HG03108 (cell line): ENCODE results near the gene GPR3.
"Not testable (repeated sequence)": the region's sequence is repeated elsewhere in the genome, so short reads cannot be mapped to it uniquely, and the experiment has no call there.

Experiments used
- ATAC-seq: cut with Tn5 transposase; IDR thresholded peaks from one replicate; pipeline ENCODE4 v1.9.1; 2021; ENCODE audit warnings: moderate library complexity; ENCODE audit not compliant: unreplicated experiment

GPR3 gene

DNA sequence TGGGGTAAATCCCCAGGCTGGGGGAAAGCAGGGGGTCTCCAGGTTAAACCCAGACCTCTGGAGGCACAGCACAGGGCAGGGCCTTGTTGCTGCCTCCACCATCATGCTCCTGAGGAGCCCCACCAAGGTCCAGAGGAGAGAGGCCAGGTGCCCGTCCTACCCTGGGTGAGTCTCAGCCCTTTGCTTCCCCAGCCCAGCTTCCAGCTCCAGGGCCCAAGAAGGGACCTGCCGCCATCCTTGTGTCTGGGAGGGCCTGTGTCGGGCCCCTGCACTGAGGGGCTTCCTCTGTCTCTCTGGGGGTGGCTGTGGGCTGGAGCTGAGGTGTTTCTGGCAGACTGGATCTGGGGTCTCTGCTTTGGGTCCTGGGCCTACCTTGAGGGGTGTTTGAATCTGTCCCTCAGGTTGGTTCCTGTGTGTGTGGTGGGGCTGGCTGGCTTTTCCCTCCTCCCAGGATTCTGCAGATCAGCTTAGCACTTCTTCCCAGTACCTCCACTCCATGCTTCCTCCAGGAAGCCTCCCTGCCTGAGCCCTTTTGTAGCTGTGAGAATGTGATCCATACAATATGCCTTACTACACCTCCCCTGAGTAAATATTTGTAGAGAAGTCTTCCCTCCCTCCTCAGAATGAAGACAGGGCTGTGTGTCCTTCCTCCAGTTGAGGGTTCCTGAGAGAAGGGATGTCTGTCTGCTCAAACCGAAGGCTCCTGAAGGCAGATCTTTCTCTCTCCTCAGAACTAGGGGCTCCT lies 6.2 kb downstream of the GPR3 start:
- ATAC-seq: no peak

DNA sequence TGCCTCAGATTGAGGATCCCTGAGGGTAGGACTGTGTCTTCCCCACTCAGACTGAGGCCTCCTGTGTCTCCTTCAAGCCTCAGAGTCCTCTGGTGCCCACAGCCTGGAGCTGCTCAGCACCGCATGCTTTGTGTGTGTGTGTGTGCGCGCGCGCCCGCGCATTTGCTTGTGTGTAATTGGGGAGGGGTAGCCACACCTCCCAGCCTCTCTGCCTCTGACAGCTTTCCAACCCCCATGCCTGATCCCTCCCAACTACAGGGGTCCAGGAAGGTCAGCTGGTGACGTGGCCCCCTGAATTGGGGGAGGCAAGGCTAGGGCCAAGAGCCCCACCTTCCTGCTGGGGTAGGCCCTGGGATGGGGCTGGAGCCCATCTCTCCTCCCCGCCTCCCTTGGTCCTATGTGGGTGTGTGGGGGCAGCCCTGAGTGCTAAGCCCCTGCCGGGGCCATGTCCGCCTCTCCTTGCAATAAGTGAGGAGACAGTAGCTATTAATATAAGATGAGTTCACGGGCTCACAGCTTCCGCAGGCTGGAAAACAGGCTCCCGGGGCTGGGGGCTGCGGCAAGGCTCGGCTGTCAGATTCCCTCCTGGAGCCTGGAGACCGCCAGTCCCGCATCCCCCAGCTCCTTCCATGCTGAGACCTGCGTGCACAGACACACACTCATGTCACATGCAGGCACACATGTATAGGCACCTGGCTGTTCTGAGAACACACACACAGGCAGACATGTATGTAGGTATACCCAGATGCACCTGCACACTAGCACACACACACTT lies 7.0 kb downstream of the GPR3 start:
- no peak for ATAC-seq

DNA sequence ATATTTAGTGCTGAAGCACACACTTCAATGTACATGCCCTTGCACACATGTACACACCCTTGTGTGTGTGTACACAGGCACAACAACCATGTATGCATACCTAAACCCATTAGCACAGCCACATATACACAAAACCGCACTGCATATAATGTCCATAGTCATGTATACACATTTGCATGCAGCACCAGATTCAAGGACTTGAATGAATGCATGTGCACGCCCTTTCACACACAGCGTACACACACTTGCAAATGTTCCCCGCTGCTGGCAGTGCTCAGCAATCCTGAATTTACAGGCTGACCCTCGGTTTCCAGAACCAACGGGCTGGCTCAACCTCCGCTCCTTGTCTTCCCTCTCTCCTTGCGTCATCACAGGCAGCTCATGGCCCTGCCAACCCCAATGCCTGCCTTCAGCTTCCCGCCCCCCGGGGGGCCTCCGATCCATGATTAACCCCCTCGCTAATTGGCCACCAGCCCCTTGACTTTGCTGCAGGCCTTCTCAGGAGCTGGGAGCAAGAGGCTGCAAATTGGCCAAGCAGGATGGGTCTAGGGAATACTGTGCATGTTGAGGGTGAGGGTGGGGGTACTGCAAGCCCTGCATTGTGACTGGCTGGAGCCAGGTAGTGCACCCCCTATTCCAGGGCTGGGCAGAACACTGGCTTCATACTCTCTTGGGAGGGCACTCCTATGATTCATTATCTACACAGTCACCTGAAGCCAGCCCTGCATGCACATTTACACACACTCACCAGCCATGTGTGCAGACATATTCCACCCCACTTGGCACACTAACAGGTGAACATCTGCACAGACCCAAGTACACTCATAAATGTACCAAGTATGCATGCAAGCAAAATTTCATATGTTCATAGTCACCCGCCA lies 7.9 kb downstream of the GPR3 start:
- no peak for ATAC-seq

DNA sequence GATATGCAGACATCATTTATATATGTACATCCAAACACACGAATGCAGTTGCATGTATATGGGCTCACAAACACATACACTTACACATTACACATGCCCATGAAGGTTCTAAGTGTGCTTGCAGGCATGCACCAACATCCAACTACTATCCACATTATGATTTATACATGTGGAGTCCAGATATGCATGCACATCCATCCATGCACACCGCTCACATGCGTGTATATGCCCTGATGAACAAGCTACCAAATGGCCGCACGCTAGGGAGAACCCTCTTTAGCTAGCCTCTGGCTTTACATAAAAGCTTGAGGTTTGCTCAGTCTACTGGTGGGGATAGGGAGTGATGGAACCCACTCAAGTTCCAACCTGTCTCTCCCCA lies 8.5 kb downstream of the GPR3 start:
- no peak for ATAC-seq

DNA sequence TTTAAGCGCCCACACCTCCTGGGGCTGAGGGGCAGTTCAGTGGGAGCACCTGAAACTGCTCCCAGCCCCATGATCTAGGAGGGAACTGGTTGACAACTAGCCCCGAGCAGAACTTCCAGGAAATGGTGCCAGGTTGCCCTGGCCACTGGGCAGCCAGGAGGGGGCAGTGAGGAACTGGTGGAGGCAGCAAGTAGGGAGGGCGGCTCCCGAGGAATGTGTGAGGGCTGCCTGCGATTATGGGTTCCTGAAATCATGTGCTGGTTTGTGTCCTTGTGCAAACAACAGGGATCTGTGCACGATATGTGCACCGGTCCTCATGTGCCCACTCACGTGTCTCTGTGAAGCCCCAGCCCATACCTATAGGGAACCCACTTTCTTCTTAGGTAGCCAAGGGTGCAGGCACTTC lies 9.9 kb downstream of the GPR3 start:
- no peak for ATAC-seq

DNA sequence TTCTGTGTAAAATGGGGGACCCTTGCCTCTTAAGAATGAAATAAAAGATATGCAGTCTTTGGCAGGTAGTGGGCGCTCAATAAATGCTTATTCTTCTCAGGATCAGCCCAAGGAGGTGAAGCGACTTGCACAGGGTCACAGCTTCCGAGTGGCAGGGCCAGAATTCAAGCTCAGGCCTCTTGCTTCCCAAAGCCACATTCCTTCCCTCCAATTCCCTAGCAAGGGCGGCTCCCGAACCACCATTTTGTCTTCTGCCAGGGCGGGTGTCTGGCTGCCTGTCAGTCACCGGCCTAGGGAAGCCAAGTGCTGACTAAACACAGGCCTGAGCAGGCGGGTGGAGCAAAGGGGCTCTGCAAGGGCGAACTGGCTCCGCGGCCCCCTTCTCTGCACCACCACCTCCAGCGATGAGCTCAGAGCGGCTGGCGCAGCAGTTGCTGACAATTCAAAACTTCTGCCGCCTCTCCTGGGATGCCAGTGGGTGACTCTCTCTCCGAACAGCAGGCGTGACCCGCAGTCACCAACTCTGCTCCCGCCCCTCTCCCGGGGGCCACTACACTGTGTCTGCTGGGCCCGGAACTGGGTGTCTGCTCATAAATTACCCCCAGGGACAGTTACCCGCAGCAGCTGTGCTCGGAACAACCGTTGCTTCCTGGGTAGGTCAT lies 10.8 kb downstream of the GPR3 start:
- peak; percentile 54 for ATAC-seq

DNA sequence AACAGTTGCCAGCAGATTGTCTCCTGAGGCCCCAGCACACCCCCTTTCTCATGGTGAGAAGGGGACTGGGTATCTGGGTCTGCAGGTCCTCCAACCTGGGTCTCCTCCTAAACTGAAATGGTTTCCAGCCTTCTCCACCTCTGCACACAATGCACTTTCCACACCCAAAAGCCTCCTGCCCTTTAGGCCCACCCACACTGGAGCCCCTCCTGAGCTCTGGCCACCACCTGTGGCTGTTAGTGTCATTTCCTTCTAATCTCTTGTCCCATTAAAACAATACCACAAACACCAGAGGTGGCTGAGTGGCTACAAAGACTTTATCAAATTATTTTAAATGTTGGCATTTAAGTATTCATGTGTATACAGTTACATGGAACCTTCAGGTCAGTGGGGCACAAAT lies 11.5 kb downstream of the GPR3 start:
- ATAC-seq: no peak

DNA sequence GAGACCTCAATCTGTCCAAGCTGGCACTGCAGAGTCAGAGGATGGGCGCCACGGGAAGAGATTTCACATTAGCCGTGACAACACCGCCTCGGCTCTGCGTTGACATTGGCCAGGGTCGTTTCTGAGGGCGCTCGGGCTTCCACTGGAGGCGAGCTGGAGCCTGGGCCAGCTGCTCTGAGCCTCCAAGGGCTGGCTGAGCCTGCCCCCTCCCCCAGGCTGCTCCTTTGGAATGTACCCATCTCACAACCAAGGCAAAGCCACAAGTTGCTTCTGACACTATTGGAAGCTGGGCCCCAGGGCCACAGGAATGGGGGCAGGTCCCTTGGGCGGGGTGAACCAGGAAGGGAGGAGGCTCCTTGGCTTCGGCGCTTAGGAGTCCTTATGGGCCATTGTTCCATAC lies 12.7 kb downstream of the GPR3 start:
- no peak for ATAC-seq

DNA sequence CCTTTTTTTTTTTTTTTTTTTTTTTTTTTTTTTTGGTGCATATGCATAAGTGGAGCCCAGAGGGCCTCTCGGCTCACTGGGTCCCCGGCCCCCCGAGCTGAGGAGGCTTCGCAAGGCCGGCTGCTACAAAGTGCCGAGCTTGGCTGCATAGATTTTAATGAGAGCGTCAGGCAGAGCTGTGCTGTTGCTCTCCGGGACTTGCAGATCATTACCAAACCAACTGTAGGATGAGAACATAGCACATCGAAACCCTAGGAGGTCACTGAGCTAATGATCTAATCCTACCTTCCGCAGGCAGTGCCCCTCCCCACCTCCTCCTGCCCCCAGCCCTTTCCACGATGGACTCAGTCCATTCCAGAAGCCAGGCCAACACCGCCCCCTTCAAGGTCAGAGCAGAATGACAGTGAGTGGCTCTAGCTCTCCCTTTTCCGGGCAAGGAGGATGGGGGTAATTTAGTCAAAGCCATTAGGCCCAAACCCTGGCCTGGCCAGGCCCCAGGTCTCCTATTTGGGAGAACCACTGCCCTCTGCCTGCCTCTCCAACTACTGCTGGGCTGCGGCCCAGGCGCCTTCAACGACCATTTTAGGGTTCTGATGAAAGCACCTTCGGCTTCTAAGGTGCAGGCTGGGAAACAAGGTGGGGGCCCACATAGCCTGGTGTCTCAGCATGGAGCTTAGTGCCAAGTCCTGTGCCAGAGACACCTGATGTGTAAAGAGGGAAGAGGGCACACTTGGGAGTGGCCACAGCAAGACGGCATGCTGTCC lies 13.4 kb downstream of the GPR3 start:
- not testable (repeated sequence) for ATAC-seq

DNA sequence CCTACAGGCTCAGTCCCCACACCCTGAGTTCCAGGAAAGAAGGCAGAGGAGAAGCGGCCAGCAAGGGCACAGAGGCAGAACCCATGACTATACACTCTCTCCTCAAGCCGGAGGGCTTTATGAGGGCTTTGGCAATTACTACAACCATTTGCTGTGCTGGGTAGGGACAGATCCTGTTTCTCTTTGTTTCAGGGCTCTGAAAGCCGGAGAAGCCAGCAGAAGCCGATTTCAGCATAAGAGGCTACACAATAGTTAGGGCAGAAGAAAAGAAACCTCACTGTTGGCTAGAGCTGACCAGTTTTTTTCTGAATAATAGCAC lies 13.9 kb downstream of the GPR3 start:
- no peak for ATAC-seq

DNA sequence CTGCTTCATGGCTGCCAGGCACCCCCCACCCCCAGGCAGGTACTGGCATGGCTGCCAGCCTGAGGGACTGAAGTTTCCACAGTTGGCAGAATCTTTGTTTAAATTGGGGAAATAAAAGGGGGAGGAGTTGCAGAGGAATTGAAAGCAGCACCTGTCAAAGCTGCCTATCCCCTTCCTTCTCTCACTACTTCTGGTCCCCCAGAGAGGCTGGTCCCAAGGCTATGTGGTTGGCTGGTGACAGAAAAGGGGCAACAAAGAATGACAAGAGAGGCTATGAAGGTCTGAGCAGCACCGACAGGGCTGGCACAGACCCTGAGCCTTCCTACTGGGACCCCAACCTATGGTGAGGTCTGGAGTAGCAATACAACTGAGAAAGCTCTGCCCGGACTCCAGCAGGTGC lies 14.4 kb downstream of the GPR3 start:
- not testable (repeated sequence) for ATAC-seq

DNA sequence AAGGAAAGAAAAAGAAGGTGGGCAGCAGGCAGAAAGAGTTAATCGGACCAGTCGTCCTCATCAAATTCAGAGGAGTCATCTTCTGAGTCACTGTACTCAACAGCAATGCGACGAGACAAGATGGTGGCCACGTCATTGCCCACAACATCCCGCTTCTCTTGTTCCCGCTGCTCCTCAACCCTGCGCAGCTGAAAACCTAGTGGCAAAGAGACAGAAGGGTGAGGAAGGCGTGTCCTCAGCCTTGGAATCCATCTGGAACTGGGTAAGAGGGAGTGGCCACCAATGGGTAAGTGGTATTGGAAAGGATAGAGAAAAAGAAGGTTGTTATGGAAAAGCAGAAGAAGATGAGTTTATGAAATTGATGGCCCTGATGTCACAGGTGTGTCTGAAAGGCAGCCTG lies 15.7 kb downstream of the GPR3 start:
- ATAC-seq: no peak

DNA sequence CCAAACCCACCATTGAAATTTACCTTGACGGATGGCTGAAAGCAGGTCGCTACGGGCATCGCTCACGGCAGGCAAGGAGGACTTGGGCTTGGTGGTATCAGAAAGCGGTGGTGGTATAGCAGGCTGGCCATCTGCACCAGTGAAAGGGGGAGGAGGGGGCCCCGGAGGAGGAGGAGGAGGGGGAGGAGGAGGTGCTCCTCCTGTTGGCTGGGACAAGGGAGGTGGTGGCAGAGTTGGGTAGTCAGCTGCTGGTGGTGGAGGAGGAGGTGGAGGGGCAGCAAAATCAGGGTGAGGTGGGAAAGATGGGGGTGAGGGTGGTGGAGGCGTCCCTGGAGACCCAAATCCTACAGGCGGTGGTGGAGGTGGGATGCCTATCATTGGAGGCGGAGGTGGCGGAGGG lies 17.2 kb downstream of the GPR3 start:
- no peak for ATAC-seq

DNA sequence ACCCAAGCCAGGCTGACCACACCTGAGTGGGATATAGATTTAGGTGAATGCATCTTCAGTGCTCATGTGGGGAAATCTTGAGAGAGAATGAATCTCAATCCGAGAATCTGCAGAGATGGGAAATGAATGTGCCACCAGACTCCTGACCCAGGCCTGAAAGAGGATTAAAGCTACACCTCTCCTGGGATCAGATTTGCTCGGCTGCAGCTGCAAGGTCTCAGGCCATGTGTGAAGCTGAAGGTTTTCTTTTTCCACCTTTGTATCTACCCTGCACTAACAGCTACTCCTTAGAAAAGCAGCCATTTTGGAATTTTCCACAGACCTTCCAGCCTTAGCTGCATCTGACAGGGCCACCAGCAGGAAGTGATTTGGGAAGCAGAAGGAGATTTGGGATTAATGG lies 18.3 kb downstream of the GPR3 start:
- no peak for ATAC-seq

DNA sequence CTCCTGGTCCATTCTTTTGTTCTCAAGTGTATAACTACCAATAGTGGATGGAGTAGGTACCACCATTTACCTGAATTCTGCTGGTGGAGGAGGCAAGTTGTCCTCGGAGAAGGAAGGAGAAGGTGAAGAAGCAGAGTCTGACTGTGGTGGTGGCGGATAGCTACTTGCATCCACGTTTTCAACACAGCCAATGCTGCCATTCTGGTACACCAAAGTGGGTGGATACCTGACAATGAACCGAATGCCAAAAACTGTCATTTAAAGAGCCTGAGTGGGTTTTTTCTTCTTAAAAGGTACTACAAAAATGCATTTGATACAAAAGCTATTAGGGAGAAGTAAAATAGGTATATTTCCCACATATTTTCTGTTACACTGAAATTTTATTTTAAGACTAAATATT lies 20.1 kb downstream of the GPR3 start:
- ATAC-seq: no peak

DNA sequence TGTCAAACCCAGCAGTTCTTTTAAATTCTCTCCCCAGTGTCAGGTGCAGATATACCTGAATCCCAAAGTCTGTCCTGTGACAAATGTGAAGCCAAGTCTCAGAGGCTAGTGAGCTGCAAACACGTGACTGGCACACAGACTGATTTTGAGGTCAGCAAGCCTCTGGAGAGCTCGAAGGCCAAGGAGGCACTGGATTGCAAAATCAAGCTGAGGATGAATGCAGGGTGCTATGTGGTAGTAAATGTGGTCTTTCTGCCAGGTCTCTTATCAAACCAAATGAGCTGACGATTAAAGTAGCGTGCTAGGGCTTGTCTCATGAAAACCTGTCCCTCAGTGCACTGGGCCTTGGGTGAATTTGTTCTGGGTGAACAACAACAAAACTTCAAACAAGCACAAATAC lies 20.6 kb downstream of the GPR3 start:
- no peak for ATAC-seq

DNA sequence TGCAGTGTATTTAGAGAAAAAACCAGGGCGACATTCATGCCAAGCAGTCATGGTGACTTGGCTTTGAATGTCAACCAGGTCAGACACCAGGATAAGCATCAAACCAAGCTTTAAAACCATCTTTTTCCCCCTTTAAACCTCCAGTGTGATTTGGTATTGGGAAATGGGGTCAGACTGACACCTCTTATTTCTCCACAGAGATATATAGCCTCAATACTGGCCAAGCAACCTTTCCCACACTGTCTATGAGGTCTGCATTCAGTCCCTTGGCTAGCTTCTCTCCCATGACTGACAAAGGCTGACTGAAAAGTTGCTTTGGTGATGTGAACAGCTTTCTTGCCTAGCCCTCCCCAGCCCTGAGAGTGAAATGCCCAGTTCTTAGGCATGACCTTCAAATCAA lies 21.7 kb downstream of the GPR3 start:
- ATAC-seq: no peak

DNA sequence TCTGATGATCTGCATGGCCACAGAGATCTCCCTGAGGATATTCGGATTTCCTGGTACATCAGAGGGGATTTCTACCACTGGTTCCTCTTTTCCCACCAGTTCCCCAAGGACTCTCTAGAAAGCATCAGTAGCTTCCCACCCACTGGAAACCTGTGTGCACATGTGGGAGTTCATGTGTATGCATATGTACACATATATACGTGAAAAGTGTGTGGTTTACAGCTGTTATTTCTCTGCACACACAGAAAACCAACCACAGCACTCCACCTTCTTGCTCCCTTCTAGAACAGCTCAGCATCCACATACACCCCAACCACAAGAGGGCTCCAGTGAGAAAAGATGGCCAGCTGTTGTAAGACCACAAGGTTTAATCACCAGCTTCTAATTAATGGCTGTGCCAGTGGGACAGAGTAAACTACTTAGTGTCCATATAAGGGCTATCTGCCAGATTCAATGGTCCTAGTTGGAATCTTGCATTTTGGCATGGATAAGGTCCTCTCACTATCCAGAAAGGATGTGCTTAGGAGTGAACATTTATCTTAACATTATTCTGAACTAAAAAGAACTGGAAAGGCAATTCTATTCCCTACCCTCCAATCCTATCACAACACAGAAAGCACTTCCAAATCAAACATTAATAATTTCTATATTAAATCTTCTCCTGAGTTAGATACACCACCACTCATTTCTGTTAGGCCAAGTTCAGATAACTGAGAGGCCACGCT lies 24.1 kb downstream of the GPR3 start:
- ATAC-seq: no peak

DNA sequence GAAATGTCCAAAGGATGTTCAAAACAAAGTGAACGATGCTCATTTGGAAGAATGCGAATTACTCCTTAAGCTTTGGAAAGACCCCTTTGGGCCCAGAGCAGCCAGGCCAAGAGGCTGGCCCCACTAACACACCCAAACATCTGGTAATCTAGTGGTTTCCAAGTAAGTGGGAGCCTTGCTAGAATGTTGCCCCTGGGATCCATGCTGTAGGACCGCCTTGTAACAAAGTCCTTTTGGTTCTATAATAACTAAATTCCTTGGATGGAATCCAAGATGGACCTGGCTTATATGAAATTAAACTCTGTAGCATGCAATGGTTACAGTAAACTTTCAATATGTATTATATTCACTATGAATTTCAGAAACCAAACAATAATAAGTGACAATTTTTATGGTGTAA lies 25.3 kb downstream of the GPR3 start:
- ATAC-seq: no peak
